Left ventricle myocardium inferior (tissue), 1 donor: ENCODE data around the gene FYB1. TPM values are rescaled to one million over a fixed set of nuclear protein-coding genes. Genes with fewer than 3 reads are reported as not detected.

Source experiments
- DNase-seq: peaks from one replicate; pipeline ENCODE4 v3.0.0-alpha.2; 2020
- H3K27ac ChIP-seq: fragments of 200-600 bp; replicated peaks from 2 replicates; pipeline ENCODE4 v1.8.0; 2021
- H3K27me3 ChIP-seq: fragments of 200-600 bp; 2 replicates; pipeline ENCODE4 v1.8.0; 2021; ENCODE audit warnings: low read depth
- H3K36me3 ChIP-seq: fragments of 200-600 bp; 2 replicates; pipeline ENCODE4 v1.8.0; 2021
- H3K4me1 ChIP-seq: fragments of 200-600 bp; 2 replicates; pipeline ENCODE4 v1.8.0; 2021
- H3K4me3 ChIP-seq: fragments of 200-600 bp; 2 replicates; pipeline ENCODE4 v1.8.0; 2021; ENCODE audit warnings: mild to moderate bottlenecking, moderate library complexity
- H3K9me3 ChIP-seq: fragments of 200-600 bp; replicated peaks from 2 replicates; pipeline ENCODE4 v1.8.0; 2021
- CTCF ChIP-seq: fragments of 200-600 bp; IDR thresholded peaks from 2 replicates; pipeline ENCODE4 v1.8.0; 2021; ENCODE audit warnings: antibody characterized with exemption, mild to moderate bottlenecking, borderline replicate concordance
- intact Hi-C: fragments of 100-400 bp; cut with micrococcal nuclease; formaldehyde crosslinking; loops from one replicate; pipeline ENCODE4 v1.11.0; 2022
- long read RNA-seq: library from polyadenylated mRNA; unstranded; transcript quantifications from one replicate; pipeline ENCODE4 v2.0.0, GENCODE V29; 2021
- total RNA-seq: library from RNA; stranded (reverse); fragmentation: NEBNext Ultra II Directional; extraction: Animal tissue kit (Norgen Biotek cat#: 25700); gene quantifications from one replicate; pipeline ENCODE4 v1.2.1, GENCODE V29; 2021
- donor health status: DM: no; HTN: yes; CAD: no; lungs with severe emphysema.

FYB1 gene
- total RNA-seq = 4.9 TPM
- long read RNA-seq = 0 reads

GRCh38 chr5:39219437-39219836 is at the start of gene FYB1:
Gene FYB1 (minus strand): TSS chr5:39219563. CDS start chr5:39202960, 16,603 bp downstream.
- DNase-seq = peak; percentile 46
- no peak for TF ChIP-seq CTCF
- Histone ChIP-seq H3K27ac (peak within 1 kb of the TSS; percentile 66), H3K27me3 (no peaks in the 10 kb centered on the region), H3K36me3 (no peaks in the 10 kb centered on the region), H3K9me3 (no peaks in the 10 kb centered on the region), H3K4me3 (peak within 1 kb of the TSS; percentile 39), H3K4me1 (no peaks in the 10 kb centered on the region)
- intact Hi-C loops = loop anchor here (5.0 kb wide), 2 partner anchors 63 to 353 kb away; no protein-coding TSS in a partner anchor

DNA sequence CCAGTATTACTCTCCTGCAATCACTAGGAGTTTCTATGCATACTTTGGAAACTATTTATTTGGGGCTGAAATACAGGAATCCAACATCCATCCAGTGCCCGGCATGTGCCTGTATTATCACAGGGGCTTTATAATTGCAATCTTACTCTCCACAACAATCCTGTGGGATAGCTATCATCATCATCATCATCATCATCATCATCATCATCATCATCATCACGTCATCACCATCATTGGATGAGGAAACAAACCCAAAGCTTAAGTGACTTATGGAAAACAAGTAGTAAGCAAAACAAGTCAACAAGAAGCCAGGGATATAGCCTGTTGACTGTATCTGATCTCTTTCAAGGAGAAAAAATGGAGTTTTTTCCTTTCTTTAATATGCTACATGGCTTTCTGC is 47.8 kb upstream of the FYB1 start:
- intact Hi-C loops = no loop called here
- no peaks in the 10 kb centered on the region for H3K4me1 ChIP-seq

DNA sequence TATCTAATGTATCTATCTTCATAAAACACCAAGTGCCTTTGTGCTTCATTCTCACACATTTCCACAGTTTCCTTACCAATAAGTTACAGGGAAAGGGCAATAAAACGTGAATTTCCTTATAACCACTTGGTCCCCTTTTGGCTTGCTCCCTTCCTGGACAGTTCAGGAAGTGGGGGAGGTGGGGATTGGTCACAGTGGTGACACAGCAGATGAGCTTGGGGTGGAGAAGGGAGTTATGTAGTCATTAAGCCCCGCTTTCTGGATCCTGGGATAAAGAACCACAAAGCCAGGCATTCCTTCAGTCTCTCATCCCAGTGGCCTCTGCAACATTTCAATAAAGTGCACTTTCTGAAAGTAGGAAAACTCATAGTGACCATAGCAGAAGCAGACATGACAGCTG is 47.1 kb upstream of the FYB1 start:
- no peaks in the 10 kb centered on the region for H3K4me1 ChIP-seq
- H3K27ac ChIP-seq = no peak overlapping the region
- intact Hi-C loops = no loop called here
- no peaks in the 10 kb centered on the region for H3K27me3 ChIP-seq
- no peaks in the 10 kb centered on the region for H3K36me3 ChIP-seq
- no peaks in the 10 kb centered on the region for H3K9me3 ChIP-seq
- DNase-seq = no peak
- no peak overlapping the region for H3K4me3 ChIP-seq
- TF ChIP-seq CTCF = no peak

More for the DNA sequence above, 47.8 kb upstream of the FYB1 start:
- Histone ChIP-seq H3K4me3 (no peak overlapping the region), H3K9me3 (no peaks in the 10 kb centered on the region), H3K27ac (no peak overlapping the region), H3K27me3 (no peaks in the 10 kb centered on the region), H3K36me3 (no peaks in the 10 kb centered on the region)
- TF ChIP-seq CTCF = no peak
- no peak for DNase-seq

- Histone ChIP-seq H3K9me3 (no peaks in the 10 kb centered on the region), H3K27me3 (no peaks in the 10 kb centered on the region), H3K4me3 (no peak overlapping the region), H3K27ac (no peak overlapping the region), H3K36me3 (no peaks in the 10 kb centered on the region), H3K4me1 (no peaks in the 10 kb centered on the region)
- no peak for TF ChIP-seq CTCF
- intact Hi-C loops = no loop called here
- no peak for DNase-seq
Measured at GRCh38 chr5:39264528-39264927, 45.2 kb upstream of the FYB1 start.

GRCh38 chr5:39262981-39263380 is 43.6 kb upstream of the FYB1 start:
- no peak overlapping the region for H3K4me3 ChIP-seq
- intact Hi-C loops = no loop called here
- DNase-seq = no peak
- no peak for TF ChIP-seq CTCF
- H3K27me3 ChIP-seq = peaks cover under 1% of the 10 kb centered on the region
- no peak overlapping the region for H3K27ac ChIP-seq
- no peaks in the 10 kb centered on the region for H3K9me3 ChIP-seq
- H3K36me3 ChIP-seq = no peaks in the 10 kb centered on the region
- H3K4me1 ChIP-seq = no peaks in the 10 kb centered on the region
